GM19099 (cell line): ENCODE results near the gene PLA2G2A.

ENCODE experiments used
- POLR2A ChIP-seq: IDR thresholded peaks from 3 replicates; pipeline ENCODE4 v1.6.1; 2011; ENCODE audit warnings: low read depth; ENCODE audit not compliant: insufficient read length; ENCODE audit errors: extremely low read depth

The PLA2G2A gene

GRCh38 chr1:19976317-19977003, 3.0 kb downstream of the PLA2G2A start:
- TF ChIP-seq POLR2A: no peak

DNA sequence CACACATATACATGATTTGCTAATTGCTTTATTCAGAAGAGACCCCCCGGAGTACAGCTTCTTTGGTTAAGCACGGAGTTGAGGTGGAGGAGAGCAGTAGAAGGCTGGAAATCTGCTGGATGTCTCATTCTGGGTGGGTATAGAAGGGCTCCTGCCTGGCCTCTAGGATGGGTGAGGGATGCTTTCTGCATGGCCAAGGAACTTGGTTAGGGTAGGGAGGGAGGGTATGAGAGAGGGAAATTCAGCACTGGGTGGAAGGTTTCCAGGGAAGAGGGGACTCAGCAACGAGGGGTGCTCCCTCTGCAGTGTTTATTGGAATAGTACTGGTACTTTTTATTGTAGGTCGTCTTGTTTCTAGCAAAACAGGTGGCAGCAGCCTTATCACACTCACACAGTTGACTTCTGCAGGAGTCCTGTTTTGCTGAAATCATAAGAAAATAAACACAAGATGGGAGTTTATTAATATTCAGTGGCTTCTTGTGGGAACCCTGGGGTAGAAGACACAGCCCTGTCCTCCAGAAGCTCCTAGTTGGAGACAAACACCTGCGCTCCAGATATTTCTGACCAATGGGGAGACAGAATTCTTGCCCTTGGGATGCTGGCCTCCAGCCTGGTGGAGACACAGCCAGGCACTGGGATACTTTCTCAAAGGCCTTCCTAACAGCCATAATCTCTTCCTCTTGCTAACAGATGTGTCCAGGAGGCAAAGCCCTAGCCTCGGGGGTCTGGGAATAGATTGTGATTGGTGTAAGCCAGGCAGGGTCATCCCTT, 3.8 kb downstream of the PLA2G2A start:
- no peak for TF ChIP-seq POLR2A

DNA sequence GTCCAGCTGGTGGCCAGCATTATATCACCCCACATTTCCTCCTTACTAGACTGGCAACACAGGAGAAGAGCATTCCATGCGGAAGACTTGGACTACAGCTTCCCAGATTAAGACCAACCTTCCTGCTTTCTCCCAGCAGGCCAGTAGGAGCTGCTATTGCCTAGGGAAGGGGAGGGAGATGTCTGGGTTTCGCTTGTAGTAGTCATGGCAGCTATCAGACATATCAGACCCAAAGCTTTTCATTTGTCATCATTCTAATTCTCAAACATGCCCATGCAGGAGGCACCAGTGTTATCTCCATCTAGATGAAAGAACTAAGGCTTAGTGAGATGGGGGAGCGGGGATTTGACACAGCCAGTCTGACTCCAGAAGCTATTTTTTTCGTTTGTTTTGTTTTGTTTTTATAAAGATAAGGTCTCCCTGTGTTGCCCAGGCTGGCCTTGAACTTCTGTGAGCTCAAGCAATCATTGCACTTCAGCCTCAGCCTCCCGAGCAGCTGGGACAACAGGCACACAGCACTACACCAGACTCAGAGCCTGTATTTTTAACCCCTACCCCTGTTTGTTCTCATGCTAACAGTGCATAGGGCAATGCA, 4.5 kb downstream of the PLA2G2A start:
- TF ChIP-seq POLR2A: no peak

- no peak for TF ChIP-seq POLR2A
Measured at GRCh38 chr1:19973616-19974015, 5.8 kb downstream of the PLA2G2A start.

- no peak for TF ChIP-seq POLR2A
Measured at GRCh38 chr1:19971664-19972063, 7.8 kb downstream of the PLA2G2A start.

DNA sequence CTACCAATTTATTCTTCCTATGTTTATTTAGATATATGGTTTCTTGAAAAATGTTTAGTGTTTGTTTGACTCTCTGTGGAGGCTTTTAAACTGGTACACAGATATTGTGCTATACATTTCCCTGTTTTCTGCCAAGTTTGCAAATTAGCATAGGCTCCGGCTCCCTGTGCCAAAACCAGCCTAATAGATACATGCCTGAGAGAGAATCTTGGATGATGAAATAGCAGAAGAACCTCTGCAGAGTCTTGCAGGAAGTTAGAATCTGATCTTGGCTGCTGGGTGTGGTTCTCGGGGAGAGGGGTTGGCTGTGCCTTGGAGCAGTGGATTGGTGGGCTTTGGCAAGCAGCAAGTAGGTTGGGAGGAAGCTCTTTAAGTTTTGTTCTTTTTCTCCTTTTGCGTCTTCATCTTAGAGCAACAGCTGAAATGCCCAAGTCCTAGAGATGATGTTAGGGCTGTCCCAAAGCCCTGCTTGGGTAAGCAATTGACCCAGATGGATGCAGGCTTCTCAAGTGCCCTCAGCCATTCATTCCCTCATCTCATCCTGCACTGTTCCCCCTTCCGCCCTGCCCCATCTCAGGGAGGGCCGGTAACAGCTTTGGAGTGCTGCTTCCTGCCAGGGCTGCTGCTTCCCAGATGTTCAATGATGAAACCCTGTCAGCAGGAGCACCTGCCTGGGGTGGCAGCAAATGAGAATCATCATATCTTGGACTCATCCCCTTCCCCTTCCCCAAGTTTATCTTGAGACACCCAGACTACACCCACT, 9.3 kb downstream of the PLA2G2A start:
- no peak for TF ChIP-seq POLR2A

DNA sequence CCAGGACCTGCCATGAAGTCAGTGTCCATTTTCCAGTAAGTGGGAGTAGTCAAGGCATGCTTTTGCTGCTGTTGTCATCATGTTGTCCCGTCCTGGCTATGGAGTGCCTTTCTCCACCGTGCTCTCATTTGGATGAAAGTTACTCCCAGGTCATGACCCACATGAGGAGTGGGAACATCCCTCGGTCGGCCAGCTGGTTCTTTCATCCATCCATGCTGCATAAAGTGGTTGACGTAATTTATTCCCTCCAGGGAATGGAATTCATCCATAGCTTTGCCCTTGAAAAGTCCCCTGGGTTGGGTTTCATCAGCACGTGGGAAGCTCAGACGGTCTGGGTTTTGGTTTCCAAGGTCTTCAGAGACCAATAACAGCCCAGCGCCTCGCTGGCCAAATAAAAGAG, 11.6 kb downstream of the PLA2G2A start:
- TF ChIP-seq POLR2A: no peak

DNA sequence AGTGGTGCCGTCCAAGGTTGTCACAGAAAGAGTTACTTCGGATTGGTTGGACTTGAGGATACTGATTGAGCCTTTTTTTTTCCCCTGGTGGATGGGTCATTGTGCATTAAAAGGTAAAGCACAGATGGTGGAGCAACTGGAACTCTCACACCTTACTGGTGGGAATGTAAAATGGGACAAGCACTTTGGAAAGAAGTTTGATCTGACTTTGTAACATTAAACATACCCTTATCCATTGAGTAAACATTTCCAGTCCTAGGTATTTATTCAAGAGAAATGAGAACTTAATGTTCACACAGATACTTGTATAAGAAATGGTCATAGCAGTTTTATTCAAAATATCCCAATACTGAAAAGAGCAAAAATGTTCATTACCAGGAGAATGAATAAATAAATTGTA, 14.9 kb downstream of the PLA2G2A start:
- no peak for TF ChIP-seq POLR2A

- TF ChIP-seq POLR2A: no peak
Measured at GRCh38 chr1:19963636-19964035, 15.8 kb downstream of the PLA2G2A start.

GRCh38 chr1:19960591-19960990, 18.8 kb downstream of the PLA2G2A start:
- TF ChIP-seq POLR2A: no peak

- TF ChIP-seq POLR2A: no peak
Measured at GRCh38 chr1:19957779-19958178, 21.6 kb downstream of the PLA2G2A start.

- TF ChIP-seq POLR2A: no peak
Measured at GRCh38 chr1:19955534-19956170, 23.8 kb downstream of the PLA2G2A start.

DNA sequence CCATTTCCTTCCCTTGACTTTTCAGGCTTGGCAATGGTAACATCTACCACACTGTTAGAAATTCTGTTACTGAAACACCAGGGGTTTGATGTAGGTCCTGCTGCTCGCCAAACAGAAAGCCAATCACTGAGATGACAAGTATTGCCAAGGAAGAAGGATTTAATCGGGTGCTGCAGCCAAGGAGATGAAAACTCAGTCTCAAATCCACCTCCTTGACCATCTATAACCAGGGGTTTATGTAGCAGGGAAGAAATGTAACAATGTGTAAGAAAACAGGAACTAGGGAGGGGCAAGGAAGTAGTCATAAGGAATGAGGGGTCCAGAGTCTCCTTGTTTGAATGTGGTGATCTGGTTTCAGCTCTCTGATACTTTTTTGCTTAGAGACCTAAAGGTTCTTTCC, 25.4 kb downstream of the PLA2G2A start:
- no peak for TF ChIP-seq POLR2A

- no peak for TF ChIP-seq POLR2A
Measured at GRCh38 chr1:19949016-19949415, 30.4 kb downstream of the PLA2G2A start.

GRCh38 chr1:19946971-19947370, 32.4 kb downstream of the PLA2G2A start:
- no peak for TF ChIP-seq POLR2A
